ENCODE results near the gene WDR7.

WDR7 gene

DNA sequence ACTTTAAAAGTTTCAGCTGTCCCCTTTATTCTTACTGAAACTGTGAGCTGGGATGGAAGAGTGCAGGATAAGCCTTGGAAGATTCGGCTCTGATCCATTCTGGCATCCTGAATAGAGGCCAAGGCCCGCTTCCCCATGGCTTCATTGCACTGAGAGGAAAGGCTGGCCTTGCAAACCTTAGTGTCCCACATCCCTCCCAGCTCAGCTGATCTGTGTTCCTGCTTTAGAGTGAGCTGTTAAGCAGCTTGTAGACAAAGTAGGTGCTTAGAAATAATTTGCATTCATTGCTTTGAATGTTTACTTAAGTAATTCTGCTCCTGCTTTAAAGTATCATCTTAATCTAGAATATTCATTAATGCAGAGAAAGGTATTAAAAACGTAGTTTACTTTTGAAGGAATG lies 326.1 kb downstream of the WDR7 start:
- peaks cover 16% of the 10 kb centered on the region for H3K36me3 Mint-ChIP-seq
- no peak overlapping the region for H3K4me3 Mint-ChIP-seq
- H3K27me3 Mint-ChIP-seq, result no peaks in the 10 kb centered on the region
- H3K4me1 Mint-ChIP-seq, result no peaks in the 10 kb centered on the region
- no peak overlapping the region for H3K27ac Mint-ChIP-seq
- no peaks in the 10 kb centered on the region for H3K9me3 Mint-ChIP-seq

DNA sequence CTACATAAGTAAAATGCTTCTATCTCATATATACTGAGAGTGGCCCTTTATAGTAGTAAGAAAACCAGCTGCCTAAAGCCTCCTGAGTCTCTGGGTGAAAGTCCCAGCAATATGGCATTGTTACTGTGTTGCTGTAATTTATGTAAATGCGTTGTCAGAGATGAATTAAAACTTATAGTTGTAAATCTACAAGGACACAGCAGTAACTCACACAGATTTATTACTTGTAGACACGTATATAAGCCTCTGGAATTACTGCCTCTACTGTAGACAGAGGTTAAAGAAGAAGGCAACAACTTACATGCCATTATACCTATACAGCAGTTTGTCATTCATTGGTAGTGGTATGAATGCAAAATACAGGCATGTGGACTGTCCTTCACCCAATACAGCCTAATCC lies 326.6 kb downstream of the WDR7 start:
- Mint-ChIP-seq H3K27ac (no peak overlapping the region), H3K36me3 (peaks cover 16% of the 10 kb centered on the region), H3K27me3 (no peaks in the 10 kb centered on the region), H3K4me3 (no peak overlapping the region), H3K4me1 (no peaks in the 10 kb centered on the region), H3K9me3 (no peaks in the 10 kb centered on the region)

DNA sequence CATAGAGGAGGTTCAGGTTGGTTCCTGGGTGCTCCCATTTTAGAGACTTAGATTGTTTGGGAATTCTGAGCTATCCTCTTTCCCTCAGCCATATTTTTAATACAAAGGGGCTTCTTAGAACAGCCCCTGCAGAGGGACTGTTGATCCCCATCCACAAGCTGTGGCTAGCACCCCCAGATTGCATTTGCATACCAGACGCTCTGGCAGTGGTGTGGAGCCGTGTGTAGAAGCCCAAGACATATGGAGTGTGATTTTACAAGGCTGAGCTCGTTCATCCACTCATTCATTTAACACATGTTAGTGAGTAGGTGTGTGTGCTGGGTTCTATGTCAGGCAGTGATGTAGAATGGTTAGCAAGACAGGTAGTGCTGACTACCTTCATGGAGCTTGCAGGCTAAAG lies 329.0 kb downstream of the WDR7 start:
- H3K4me3 Mint-ChIP-seq, result no peak overlapping the region
- no peak overlapping the region for H3K27ac Mint-ChIP-seq
- H3K27me3 Mint-ChIP-seq, result no peaks in the 10 kb centered on the region
- no peaks in the 10 kb centered on the region for H3K9me3 Mint-ChIP-seq
- no peaks in the 10 kb centered on the region for H3K4me1 Mint-ChIP-seq
- H3K36me3 Mint-ChIP-seq, result peaks cover 9% of the 10 kb centered on the region

DNA sequence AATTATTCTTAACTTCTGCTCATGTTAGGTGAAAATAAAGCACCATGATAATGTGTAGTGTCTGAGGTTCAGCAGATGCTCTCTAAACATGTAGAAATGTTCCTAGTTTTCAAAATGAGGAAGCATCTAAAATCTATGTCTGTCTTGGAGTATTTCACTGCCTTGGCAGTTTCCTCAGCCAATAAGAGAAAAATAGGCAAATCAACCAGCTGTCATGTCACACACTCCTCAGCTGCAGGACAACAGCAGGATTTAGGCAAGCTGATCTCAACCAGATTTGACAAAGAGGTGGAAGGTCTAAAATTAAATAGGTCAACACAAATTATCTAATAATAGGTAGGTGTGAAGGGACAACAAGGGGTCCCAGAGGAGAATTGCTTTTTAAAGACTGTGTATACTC lies 331.6 kb downstream of the WDR7 start:
- Mint-ChIP-seq H3K4me3 (no peak overlapping the region), H3K9me3 (no peaks in the 10 kb centered on the region), H3K27ac (no peak overlapping the region), H3K36me3 (peaks cover 7% of the 10 kb centered on the region), H3K4me1 (no peaks in the 10 kb centered on the region), H3K27me3 (no peaks in the 10 kb centered on the region)

DNA sequence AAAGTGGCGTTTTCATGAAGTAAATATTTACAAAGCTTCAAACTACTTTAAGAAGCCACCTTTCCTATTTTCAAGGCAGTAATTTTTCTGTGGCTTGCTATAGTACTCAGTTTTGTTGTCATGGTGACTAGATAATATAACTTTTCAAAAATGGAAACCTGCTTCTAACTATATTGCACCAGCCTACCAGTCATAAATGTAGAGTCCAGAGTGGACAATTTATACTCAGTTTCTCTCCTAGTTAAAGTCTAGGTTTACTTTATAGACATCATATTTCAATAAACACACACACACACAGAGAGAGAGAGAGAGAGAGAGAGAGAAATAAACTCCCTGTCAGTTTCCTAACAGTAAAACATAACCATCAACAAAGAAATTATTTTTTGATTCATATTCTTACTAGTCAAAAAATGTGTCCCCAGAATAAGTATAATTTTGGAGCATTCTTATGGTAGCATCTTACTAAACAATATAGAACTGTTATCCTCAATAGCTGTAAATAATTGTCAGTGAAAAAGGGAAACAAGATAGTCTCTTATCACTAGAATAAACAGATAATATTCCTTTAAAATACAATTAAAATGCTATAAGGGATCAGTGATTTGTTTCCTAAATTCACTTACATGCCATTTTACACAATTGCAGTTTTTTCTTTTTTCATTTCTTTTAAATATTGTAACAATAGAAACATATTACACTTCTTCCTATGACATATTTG lies 332.3 kb downstream of the WDR7 start:
- no peak overlapping the region for H3K27ac Mint-ChIP-seq
- no peaks in the 10 kb centered on the region for H3K27me3 Mint-ChIP-seq
- no peak overlapping the region for H3K4me3 Mint-ChIP-seq
- no peaks in the 10 kb centered on the region for H3K4me1 Mint-ChIP-seq
- no peaks in the 10 kb centered on the region for H3K9me3 Mint-ChIP-seq
- peaks cover 6% of the 10 kb centered on the region for H3K36me3 Mint-ChIP-seq

DNA sequence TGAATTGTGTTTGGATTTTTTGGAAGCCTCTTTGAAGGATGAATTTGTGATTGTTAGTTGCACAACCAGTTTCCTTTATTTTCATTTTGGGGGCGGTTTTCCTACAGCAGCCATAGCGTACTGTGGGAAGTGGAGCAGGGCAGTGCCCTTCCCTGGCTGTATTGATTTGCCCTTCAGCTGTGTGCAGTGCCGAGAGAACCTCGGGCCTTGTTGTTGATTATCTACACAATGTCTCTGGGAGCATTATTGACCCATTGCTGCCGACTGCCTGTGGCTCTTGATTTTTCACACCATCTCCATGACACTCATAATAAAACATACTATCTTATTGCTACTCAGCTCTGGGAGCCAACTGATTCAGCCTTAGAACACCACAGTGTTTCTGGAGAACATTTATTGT lies 333.6 kb downstream of the WDR7 start:
- Mint-ChIP-seq H3K4me1 (no peaks in the 10 kb centered on the region), H3K27ac (no peak overlapping the region), H3K36me3 (peaks cover 6% of the 10 kb centered on the region), H3K4me3 (no peak overlapping the region), H3K9me3 (no peaks in the 10 kb centered on the region), H3K27me3 (no peaks in the 10 kb centered on the region)

DNA sequence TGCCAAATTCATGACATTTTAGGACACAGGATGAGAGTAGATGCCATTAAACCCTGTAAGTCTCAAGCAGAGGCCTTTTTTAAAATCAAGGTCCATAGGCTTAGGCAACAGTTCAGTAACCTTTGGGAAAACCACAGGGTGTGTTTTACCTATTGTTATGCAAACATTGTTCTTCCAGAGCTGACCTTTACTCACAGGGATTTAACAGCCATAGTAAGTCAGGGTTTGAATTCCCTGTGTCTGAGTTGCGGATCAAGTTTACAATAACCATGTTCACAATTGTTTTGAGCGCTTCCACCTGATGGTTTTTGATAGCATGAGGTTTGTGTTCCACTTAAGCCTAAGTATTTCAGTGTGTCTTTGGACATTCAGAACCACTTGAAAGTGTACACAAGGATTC lies 335.7 kb downstream of the WDR7 start:
- H3K27ac Mint-ChIP-seq, result no peak overlapping the region
- H3K9me3 Mint-ChIP-seq, result no peaks in the 10 kb centered on the region

DNA sequence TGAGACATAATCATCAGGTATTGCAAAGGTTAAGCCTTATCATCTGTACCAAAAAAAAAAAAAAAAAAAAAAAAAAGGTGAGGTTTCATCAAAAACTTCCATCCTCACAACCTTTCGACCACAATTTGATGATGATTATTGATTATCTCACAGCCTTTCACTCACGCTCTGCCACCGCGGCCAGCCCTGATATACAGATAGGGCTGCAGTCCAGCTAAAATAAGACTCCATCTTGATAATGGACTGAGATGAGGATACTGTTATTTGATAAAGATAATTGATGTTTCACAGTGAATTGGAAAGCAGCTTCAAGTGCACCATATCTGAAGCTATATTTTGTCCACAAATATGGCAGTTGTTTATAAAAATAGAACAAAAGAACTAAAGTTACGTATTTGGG lies 336.1 kb downstream of the WDR7 start:
- Mint-ChIP-seq H3K36me3 (peaks cover 3% of the 10 kb centered on the region), H3K4me3 (no peak overlapping the region), H3K4me1 (no peaks in the 10 kb centered on the region)

More for the DNA sequence above, 335.7 kb downstream of the WDR7 start:
- Mint-ChIP-seq H3K27me3 (no peaks in the 10 kb centered on the region), H3K36me3 (peaks cover 3% of the 10 kb centered on the region), H3K4me1 (no peaks in the 10 kb centered on the region), H3K4me3 (no peak overlapping the region)

DNA sequence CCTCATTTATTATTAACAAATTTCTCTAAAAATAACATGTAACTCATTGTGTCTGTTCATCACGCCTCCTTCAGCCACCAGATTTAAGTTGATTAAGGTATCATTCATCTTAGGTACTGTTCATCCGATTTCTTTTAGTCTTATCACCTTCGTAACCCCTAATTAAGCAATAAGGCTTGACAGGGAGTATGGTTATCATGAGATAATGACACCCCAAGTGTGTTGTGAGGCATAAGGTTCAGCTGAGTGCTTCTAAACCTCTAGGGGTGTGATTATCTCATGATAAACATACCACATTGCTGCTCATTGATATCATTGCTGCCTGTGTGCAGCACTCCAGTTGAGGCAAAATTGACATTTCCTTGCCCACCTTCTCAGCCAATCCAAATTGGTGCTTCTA lies 336.9 kb downstream of the WDR7 start:
- no peaks in the 10 kb centered on the region for H3K27me3 Mint-ChIP-seq
- no peaks in the 10 kb centered on the region for H3K9me3 Mint-ChIP-seq
- H3K36me3 Mint-ChIP-seq, result peaks cover 3% of the 10 kb centered on the region
- H3K4me3 Mint-ChIP-seq, result no peak overlapping the region
- H3K27ac Mint-ChIP-seq, result no peak overlapping the region
- no peaks in the 10 kb centered on the region for H3K4me1 Mint-ChIP-seq

More for the DNA sequence above, 336.1 kb downstream of the WDR7 start:
- no peaks in the 10 kb centered on the region for H3K27me3 Mint-ChIP-seq
- H3K27ac Mint-ChIP-seq, result no peak overlapping the region
- H3K9me3 Mint-ChIP-seq, result no peaks in the 10 kb centered on the region

DNA sequence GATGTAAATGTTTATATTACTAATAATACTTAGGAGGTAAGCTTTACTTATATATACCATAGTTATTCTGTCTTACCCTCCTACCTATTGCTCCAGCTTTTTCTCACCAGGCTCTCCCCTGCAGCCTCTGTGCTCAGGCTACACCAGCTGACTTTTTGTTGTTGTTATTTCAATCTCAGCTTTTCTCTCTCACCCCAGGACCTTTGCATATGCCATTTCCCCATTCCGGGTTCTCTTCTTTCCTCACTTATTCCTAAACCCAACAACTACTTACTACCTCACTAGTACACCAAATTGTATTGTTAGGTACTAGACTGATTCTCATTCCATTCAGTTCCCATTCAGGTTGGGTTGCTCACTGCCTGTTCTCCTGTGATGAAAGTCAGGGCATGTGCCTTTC lies 339.5 kb downstream of the WDR7 start:
- H3K4me1 Mint-ChIP-seq, result no peaks in the 10 kb centered on the region
- H3K27ac Mint-ChIP-seq, result no peak overlapping the region
- no peak overlapping the region for H3K4me3 Mint-ChIP-seq
- no peaks in the 10 kb centered on the region for H3K9me3 Mint-ChIP-seq
- no peaks in the 10 kb centered on the region for H3K27me3 Mint-ChIP-seq
- H3K36me3 Mint-ChIP-seq, result peaks cover 5% of the 10 kb centered on the region

DNA sequence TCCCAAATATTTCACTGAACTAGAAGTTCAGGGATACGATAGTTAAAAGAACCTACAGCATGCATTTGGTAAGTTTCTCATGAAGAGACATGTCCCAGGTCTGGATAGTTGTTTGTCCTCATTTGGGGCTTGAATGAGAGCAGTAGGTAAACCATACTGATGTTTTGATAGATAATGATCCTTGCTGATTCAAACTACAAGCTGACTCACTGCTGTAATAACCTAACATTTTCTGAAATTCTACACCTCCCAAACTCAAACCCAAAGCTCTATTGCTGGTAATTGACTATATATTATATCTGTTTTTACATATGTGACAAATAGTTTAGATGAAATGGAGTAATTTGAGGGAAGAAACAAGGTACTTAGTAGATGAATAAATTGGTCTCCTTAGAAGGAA lies 341.6 kb downstream of the WDR7 start:
- H3K4me3 Mint-ChIP-seq, result no peak overlapping the region
- peaks cover 6% of the 10 kb centered on the region for H3K36me3 Mint-ChIP-seq
- H3K4me1 Mint-ChIP-seq, result no peaks in the 10 kb centered on the region
- H3K27ac Mint-ChIP-seq, result no peak overlapping the region
- H3K9me3 Mint-ChIP-seq, result no peaks in the 10 kb centered on the region
- no peaks in the 10 kb centered on the region for H3K27me3 Mint-ChIP-seq

DNA sequence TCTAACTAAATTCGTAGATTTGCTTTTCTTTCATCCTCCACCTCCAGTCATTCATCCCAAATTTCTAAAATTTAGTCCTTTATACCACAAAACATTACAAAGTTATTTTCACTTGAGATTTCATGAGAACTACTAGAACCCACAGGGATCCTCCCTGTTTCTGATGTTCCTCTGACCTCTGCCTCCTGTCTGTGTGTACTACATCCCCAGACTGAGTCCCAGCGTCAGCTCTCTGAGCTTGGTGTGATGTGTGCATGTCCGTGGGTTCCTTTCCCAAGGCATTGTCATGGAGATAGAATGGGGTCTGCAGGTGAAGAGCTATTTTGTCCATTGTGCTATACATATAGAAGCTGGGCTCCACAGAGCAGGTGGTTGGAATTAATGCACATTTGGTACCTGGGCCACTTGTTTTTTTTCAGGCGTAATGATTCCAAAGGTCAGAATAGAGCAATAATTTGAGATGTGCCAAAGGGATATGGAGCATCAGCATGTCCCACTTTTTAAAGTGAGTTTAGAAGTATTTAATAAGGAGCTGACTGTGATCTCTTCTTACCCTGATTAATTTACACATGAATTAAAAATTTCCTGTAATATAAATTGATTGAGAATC lies 344.5 kb downstream of the WDR7 start:
- H3K27me3 Mint-ChIP-seq, result no peaks in the 10 kb centered on the region
- peaks cover 6% of the 10 kb centered on the region for H3K36me3 Mint-ChIP-seq

DNA sequence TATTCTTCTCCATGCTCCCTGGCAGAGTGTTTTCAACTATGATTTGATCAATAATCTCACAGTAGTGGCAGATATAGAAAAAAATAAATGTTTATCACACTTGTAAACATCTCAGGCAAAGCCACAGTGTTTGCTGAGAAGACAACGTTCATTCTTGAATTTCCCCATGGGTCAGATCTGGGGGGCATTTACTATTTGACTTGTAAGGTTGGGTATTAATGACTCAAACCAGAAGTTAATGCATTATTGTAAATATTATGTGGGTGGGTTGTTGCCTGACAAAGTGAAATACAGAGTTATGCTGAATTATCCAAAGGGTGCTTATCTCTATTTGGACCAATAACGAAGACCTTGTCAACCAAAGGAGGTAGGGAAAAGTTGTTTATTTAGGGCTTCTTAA lies 346.0 kb downstream of the WDR7 start:
- H3K27ac Mint-ChIP-seq, result no peak overlapping the region
- no peaks in the 10 kb centered on the region for H3K9me3 Mint-ChIP-seq
- no peaks in the 10 kb centered on the region for H3K27me3 Mint-ChIP-seq
- H3K36me3 Mint-ChIP-seq, result peaks cover 5% of the 10 kb centered on the region
- H3K4me1 Mint-ChIP-seq, result peaks cover 20% of the 10 kb centered on the region
- H3K4me3 Mint-ChIP-seq, result no peak overlapping the region

More for the DNA sequence above, 344.5 kb downstream of the WDR7 start:
- Mint-ChIP-seq H3K4me3 (no peak overlapping the region), H3K27ac (no peak overlapping the region), H3K9me3 (no peaks in the 10 kb centered on the region), H3K4me1 (peaks cover 15% of the 10 kb centered on the region)

DNA sequence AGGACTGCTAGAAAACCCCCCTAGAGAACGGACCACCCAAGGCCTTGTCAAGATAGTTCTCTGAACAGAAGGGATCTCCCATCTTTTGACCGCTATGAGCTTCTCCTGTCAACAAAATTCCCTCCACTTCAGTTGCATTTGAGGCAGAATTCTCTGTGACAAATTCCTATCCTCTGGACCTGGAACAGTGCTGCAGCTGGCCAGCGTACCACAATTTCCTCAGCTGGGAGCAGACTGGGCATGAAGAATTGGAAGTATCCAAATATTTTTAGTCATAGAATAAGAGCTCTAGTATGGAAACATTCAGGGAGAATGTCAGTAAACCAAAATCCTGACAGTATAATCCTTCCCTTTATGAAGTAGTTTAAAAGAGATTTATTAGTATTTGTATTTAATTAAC lies 348.7 kb downstream of the WDR7 start:
- Mint-ChIP-seq H3K27me3 (no peaks in the 10 kb centered on the region), H3K4me3 (no peak overlapping the region), H3K27ac (no peak overlapping the region), H3K4me1 (peaks cover 40% of the 10 kb centered on the region), H3K9me3 (no peaks in the 10 kb centered on the region), H3K36me3 (peaks cover 3% of the 10 kb centered on the region)

DNA sequence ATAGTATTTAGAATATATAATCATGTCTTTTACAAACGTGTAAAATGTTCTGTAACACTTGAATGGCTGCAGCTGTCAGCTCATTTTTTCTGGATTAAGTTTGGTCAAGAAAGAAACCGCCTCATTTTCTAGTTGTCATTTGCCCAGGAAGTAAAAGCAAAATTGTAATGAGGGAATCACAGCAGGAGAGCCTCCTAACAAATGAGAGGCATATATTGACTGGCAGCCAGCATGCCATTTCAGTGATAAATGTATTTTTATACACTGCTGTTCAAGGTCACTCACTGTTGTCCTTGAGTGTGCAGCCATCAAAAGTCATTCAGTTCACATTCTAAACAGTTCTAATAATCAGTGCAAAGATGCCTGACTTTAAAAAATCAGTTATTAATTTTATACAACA lies 351.5 kb downstream of the WDR7 start:
- Mint-ChIP-seq H3K27me3 (no peaks in the 10 kb centered on the region), H3K4me3 (no peak overlapping the region), H3K9me3 (no peaks in the 10 kb centered on the region), H3K36me3 (peaks cover 3% of the 10 kb centered on the region), H3K4me1 (peaks cover 47% of the 10 kb centered on the region), H3K27ac (no peak overlapping the region)

DNA sequence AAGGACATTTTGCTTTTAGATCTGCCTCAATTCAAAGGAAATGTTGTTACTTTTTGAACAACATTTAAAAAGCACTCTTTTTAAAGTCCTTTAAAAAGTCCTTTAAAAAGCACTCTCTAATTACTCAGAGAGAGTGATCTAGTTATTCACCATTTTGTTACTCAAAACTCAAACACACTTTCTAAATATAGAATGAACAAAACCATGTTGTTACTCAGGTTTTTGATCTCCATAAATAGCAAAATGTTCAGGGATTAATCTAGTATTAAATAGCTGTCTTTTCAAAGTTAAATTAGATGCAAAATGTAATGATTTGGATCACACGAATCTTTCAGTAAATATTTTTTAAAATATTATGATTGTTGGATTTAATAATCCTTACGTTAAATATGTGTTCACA lies 352.2 kb downstream of the WDR7 start:
- H3K27ac Mint-ChIP-seq, result no peak overlapping the region
- no peaks in the 10 kb centered on the region for H3K9me3 Mint-ChIP-seq
- H3K36me3 Mint-ChIP-seq, result no peaks in the 10 kb centered on the region
- H3K4me3 Mint-ChIP-seq, result no peak overlapping the region
- H3K4me1 Mint-ChIP-seq, result peaks cover 47% of the 10 kb centered on the region
- no peaks in the 10 kb centered on the region for H3K27me3 Mint-ChIP-seq
